Endothelial cell of umbilical vein (primary cell): ENCODE results near the gene FAM120B.

Experiments
- CTCF ChIP-seq, 2 donors: IDR thresholded peaks; 1 replicate in 1 of 2; 2 replicates in 1 of 2; pipeline ENCODE4 v1.5.1; 2011; ENCODE audit warnings: low read length in 2 of 2, mild to moderate bottlenecking in 2 of 2, moderate library complexity in 2 of 2, control low read depth in 1 of 2, inconsistent platforms in 1 of 2, low read depth in 1 of 2; ENCODE audit not compliant: insufficient read depth in 1 of 2; ENCODE audit errors: extremely low read depth in 1 of 2
- EZH2 ChIP-seq: IDR thresholded peaks from 2 replicates; pipeline ENCODE4 v1.6.1; 2012; ENCODE audit warnings: borderline replicate concordance, low read depth, mild to moderate bottlenecking, moderate library complexity, low read length, inconsistent platforms; ENCODE audit not compliant: severe bottlenecking
- FOS ChIP-seq: IDR thresholded peaks from 2 replicates; pipeline ENCODE4 v1.6.1; 2011; ENCODE audit warnings: mild to moderate bottlenecking, low read length, moderate library complexity, borderline replicate concordance; ENCODE audit not compliant: insufficient read depth
- JUN ChIP-seq: IDR thresholded peaks from 2 replicates; pipeline ENCODE4 v1.6.1; 2011; ENCODE audit warnings: borderline replicate concordance, low read depth; ENCODE audit not compliant: insufficient read length, insufficient read depth
- MAX ChIP-seq: IDR thresholded peaks from 2 replicates; pipeline ENCODE4 v1.6.1; 2011; ENCODE audit not compliant: insufficient read depth, insufficient read length
- MYC ChIP-seq: IDR thresholded peaks from one replicate; pipeline ENCODE4 v1.6.1; 2011; ENCODE audit warnings: mild to moderate bottlenecking, low read depth, low read length
- POLR2A ChIP-seq: IDR thresholded peaks from 2 replicates; pipeline ENCODE4 v1.6.1; 2012; ENCODE audit warnings: low read depth, mild to moderate bottlenecking, control low read depth, low read length
- POLR2AphosphoS5 ChIP-seq: IDR thresholded peaks from 2 replicates; pipeline ENCODE4 v1.6.1; 2012; ENCODE audit warnings: low read depth, mild to moderate bottlenecking, control low read depth, low read length, moderate library complexity; ENCODE audit not compliant: insufficient read depth

- no peak for TF ChIP-seq CTCF (IDR thresholded peaks at IDR 0.05; ENCODE audit: extremely low read depth in 1 of 2, insufficient read depth in 1 of 2, low read depth in 1 of 2, low read length in 2 of 2)
- no peak for TF ChIP-seq EZH2
- no peak for TF ChIP-seq MYC
- no peak for TF ChIP-seq MAX
- TF ChIP-seq POLR2A, result no peak
- no peak for TF ChIP-seq POLR2AphosphoS5
- TF ChIP-seq FOS, result no peak
- TF ChIP-seq JUN, result no peak
Measured at GRCh38 chr6:170312876-170313275, 6.3 kb downstream of the FAM120B start.
